NCI-H2029 (cell line): ENCODE data around the gene ZNF580.

Experiments used
- DNase-seq: peaks from one replicate; lab custom pipeline; 2025; lab: John Stamatoyannopoulos, UW

The ZNF580 gene

DNA sequence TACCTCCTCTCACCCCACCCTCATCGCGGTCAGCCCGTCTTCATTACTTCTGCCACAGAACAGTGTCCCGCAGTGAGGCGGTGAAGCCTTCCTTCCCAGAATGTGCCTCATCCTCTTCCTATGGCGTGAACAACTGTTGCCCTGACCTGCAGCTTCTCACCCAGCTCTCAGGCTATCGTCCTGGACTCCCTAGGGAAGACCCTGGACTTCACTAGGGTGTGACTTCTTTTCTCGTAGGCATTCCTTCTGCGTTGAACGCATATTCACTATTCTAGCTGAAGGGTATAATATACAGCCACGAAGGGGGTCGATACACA lies 34.4 kb upstream of the ZNF580 start:
- DNase-seq: no peak

DNA sequence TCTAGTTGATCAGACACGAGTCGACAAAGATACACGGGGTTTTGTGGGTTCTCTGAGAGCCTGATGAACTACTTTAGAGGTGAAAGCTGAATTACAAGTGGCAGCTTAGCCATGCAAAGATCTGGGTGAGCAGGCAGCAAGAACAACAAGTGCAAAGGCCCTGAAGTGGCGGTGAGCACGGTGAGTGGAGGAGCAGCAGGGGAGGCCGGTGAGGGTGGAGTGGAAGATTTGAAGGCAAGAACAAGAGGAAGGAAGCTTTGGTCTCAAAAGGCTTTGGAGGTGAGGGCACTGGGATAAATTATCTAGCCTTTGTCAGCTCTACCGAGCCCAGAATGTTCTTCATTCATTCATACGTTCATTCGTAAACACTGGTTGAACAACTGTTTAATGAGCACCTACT lies 34.0 kb upstream of the ZNF580 start:
- no peak for DNase-seq

DNA sequence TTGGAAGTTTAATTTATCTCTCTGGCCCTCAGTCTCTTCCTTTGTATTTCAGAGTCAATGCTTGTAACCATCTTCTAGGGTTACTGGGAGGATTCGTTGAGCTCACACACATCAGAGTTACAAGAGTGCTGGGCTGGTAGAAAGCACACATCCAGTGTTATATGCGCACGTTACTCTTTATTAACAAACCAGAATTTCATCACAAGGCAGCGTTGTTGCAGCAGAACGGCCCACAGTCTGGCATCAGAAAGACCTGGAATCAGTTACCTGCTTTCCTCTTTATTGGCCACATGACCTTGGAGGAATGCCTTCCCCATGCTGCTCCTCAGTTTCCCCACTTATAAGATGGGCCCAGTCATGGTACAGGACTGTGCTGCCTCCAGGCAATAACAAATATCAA lies 31.5 kb upstream of the ZNF580 start:
- no peak for DNase-seq

DNA sequence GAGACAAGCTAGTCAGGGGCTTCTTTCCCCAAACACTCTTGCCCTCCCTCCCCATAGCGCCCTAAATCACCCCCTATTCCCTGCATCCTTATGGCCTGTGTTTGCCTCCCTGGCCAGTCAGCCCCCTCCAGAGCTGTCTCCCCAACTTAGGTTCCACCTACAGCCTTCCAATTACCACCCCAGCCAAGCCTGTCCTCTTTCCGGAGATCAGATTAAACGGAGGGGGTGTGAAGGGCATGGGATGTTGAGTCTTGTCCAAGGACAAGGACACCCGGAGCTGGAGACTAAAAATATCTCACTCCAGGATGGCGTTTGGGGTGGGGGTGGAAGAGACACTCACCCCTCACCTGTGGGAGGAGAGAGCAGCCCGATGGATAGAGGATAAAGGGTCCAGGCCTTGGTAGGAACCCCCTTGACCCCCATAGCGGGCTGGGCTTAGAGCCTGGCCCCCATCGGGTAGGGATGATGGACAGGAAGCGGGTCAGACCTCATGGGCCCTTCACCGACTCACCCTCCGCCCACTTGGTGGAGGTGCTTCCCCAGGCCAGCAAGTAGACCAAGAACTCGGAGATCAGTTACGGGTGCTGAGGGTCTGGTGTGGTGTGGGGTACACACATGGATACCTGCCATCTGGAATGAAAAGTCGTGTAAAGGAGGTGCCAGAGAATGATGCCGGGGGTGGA lies 29.4 kb upstream of the ZNF580 start:
- no peak for DNase-seq

DNA sequence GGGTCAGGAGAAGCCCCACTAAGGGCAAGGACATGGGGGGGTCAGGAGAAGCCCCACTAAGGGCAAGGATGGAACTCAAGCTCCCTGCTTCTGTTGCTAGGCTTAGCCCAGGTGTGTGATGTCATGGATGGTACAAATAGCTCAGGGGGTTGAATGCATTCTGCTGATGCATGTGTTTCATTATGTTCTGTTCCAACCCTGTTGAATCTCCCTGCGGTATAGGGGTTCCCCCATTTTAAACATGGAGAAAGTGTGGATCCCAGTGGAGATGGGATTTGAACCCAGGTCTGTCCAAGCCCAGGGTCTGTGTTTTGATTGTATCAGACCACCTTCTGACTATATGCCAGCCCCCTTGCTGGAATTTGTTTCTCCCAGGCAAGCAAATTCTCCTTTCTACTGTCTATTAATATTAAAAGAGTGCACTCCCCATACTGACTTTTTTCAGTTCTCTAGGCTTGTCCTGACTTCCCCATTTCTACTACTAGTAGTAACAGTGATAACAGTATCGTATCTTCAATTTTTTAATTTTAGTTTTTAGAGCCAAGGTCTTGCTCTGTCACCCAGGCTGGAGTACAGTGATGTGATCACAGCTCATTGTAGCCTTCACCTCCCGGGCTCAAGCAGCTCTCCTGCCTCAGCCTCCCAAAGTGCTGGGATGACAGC lies 28.7 kb upstream of the ZNF580 start:
- DNase-seq: no peak

DNA sequence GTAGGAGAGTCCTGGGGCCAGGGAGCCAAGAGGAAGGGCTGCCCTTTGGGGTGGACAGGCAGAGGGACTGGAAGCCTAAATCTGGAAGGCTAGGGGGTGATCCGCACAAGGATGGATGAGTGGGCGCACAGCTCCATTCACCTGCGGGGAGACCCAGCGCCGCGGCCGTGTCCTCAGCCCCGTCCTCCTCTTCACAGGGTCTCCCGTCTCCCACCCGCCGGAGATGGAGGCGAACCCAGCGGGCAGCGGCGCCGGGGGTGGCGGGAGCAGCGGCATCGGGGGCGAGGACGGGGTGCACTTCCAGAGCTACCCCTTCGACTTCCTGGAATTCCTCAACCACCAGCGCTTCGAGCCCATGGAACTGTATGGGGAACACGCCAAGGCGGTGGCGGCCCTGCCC lies 27.4 kb upstream of the ZNF580 start:
- no peak for DNase-seq

DNA sequence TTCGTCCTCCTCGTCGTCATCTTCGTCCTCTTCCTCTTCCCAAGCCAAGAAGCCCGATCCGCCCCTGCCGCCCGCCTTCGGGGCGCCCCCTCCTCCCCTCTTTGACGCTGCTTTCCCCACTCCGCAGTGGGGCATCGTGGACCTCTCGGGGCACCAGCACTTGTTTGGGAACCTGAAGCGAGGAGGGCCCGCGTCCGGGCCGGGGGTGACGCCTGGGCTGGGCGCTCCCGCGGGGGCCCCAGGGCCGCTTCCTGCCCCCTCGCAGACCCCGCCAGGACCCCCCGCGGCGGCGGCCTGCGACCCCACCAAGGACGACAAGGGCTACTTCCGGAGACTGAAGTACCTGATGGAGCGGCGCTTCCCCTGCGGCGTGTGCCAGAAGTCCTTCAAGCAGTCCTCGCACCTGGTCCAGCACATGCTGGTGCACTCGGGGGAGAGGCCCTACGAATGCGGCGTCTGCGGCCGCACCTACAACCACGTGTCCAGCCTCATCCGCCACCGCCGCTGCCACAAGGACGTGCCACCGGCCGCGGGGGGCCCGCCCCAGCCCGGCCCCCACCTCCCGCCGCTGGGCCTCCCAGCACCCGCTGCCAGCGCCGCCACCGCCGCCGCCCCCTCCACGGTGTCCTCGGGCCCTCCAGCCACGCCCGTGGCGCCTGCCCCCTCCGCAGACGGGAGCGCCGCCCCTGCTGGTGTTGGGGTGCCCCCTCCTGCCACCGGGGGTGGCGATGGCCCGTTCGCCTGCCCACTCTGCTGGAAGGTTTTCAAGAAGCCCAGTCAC lies 26.7 kb upstream of the ZNF580 start:
- DNase-seq: no peak

DNA sequence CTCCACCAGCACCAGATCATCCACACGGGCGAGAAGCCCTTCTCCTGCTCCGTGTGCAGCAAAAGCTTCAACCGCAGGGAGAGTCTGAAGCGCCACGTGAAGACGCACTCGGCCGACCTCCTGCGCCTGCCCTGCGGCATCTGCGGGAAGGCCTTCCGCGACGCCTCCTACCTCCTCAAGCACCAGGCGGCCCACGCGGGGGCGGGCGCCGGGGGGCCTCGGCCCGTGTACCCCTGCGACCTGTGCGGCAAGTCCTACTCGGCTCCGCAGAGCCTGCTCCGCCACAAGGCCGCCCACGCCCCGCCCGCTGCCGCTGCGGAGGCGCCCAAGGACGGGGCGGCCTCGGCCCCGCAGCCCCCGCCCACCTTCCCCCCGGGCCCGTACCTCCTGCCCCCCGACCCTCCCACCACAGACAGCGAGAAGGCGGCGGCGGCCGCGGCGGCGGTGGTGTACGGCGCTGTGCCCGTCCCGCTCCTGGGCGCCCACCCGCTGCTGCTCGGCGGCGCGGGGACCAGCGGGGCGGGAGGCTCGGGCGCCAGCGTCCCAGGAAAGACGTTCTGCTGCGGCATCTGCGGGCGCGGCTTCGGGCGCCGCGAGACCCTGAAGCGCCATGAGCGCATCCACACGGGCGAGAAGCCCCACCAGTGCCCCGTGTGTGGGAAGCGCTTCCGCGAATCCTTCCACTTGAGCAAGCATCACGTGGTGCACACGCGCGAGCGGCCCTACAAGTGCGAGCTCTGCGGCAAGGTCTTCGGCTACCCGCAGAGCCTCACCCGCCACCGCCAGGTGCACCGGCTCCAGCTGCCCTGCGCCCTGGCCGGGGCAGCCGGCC lies 25.9 kb upstream of the ZNF580 start:
- DNase-seq: no peak

DNA sequence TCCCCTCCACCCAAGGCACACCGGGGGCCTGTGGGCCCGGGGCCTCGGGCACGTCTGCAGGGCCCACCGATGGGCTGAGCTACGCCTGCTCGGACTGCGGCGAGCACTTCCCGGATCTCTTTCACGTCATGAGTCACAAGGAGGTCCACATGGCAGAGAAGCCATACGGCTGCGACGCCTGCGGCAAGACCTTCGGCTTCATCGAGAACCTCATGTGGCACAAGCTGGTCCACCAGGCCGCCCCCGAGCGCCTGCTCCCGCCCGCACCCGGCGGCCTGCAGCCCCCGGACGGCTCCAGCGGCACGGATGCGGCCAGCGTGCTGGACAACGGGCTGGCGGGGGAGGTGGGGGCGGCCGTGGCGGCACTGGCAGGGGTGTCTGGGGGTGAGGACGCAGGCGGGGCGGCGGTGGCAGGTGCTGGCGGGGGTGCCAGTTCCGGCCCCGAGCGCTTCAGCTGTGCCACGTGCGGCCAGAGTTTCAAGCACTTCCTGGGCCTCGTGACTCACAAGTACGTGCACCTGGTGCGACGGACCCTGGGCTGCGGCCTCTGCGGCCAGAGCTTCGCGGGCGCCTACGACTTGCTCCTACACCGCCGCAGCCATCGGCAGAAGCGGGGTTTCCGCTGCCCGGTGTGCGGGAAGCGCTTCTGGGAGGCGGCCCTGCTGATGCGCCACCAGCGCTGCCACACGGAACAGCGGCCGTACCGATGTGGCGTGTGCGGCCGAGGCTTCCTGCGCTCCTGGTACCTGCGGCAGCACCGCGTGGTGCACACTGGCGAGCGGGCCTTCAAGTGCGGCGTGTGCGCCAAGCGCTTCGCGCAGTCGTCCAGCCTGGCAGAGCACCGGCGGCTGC lies 25.0 kb upstream of the ZNF580 start:
- DNase-seq: no peak

DNA sequence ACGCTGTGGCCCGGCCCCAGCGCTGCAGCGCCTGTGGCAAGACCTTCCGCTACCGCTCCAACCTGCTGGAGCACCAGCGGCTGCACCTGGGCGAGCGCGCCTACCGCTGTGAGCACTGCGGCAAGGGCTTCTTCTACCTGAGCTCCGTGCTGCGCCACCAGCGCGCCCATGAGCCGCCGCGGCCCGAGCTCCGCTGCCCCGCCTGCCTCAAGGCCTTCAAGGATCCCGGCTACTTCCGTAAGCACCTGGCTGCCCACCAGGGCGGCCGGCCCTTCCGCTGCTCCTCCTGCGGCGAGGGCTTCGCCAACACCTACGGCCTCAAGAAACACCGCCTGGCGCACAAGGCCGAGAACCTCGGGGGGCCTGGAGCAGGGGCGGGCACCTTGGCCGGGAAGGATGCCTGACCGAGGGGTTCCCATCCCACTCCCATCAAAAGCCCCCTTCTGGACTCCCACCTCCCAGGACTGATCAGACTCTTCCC lies 24.4 kb upstream of the ZNF580 start:
- no peak for DNase-seq

DNA sequence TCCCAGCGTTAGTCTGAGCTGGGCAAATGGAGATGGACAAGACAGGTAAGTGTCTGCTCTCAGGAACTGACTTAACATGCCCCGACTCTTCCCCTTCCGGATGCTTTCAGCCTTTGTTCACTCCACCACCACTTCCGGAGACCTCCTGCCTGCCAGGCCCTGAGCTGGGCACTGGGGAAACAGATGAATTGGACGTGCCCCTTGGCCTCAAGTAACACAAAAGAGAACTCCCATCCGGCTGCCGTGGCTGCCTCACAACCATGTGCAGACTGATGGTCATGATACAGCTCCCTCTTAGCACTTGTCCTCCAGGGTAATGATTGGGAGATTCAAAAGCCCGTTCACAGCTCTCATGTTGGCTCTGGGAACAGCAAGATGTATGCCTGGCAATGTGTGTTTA lies 23.4 kb upstream of the ZNF580 start:
- no peak for DNase-seq

DNA sequence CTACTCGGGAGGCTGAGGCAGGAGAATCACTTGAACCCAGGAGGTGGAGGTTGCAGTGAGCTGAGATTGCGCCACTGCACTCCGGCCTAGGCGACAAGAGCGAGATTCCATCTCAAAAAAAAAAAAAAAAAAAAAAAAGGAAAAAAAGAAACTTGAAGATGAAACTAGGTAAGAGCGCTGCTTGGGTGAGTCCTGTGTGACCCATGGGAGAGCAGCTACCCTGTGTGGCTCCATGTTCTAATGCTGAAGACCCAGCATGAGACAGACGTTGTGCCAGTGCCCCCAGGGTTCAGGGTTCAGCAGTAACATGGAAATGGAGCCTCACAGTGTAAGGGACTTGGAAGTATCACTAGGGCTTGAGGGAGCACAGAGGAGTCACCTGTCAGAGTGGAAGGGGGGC lies 22.4 kb upstream of the ZNF580 start:
- no peak for DNase-seq

DNA sequence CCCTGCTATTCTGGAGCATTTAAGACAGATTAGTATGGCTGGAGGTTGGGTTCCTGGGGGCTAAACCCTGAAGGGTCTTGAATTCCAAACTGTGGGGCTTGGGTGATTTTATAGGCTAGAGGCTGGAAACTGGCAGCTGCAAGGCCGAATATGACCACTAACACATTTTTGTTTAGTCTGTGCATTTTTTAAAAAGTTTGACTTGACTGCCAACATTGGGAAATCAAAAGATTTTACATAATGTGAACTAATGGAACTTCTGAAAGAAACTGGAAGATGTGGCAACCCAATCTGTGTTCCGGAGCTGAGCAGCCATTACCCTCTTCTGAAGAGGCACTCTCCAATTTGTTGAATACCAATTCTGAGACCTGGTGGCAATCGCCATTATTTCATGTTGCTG lies 21.5 kb upstream of the ZNF580 start:
- no peak for DNase-seq

DNA sequence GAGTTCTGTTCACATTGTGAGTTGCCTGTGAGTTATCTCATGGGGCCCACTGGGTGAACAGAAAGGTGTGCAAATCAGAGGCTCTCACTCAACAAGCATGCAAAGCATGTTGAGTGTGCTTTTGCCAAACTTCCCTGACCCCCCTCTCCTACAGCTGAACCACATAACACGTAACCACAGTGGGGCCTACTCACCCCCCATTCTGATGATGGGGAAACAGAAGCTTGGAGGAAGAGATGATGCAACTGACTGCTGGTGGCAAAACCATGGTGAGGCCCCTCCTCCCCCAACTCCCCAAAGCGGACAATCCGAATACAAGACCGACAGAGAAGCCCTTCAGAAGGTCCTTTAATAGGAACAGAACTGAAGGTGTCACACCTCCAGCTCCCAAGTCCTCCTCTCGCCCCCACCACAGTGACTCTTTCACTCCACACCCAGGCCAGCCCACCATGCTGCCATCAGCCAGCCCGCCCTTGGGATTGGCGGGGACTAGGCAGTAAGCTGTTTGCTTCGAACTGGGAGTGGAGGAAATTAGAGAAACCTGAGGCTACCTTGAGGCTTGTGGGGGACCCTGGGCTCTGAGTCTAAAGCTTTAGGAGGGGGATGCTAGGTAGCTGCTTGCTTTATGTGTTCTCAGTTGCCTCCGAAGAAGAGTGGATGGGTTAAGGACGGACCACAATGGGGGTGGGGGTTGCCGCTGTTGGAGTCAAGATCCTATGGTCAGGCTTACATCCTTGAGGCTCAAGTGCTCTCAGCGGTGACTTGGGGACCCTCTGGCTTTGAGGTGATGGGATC lies 20.2 kb upstream of the ZNF580 start:
- no peak for DNase-seq

DNA sequence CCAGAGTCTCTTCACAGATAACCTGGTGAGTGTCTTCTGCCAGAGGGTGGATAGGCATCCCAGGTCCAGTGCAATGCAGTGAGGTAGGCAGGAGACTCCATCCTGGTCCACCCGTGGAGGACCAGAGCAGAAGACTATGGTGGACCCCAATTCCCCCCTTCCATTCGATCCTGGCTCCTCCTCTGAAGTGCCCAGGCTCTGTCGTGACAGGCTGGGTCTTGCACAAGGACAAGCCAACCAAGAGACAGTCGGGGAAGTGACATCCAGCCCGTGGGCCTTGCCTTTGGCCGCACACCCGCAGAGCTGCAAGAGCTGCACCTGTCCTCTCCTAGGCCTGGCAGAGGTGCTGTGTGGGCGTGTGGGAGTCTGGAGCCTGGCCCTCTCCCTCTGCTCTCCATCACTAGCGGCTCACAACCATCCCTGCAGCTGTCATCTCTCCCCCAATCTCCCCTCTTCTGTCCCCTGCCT lies 19.6 kb upstream of the ZNF580 start:
- DNase-seq: no peak

DNA sequence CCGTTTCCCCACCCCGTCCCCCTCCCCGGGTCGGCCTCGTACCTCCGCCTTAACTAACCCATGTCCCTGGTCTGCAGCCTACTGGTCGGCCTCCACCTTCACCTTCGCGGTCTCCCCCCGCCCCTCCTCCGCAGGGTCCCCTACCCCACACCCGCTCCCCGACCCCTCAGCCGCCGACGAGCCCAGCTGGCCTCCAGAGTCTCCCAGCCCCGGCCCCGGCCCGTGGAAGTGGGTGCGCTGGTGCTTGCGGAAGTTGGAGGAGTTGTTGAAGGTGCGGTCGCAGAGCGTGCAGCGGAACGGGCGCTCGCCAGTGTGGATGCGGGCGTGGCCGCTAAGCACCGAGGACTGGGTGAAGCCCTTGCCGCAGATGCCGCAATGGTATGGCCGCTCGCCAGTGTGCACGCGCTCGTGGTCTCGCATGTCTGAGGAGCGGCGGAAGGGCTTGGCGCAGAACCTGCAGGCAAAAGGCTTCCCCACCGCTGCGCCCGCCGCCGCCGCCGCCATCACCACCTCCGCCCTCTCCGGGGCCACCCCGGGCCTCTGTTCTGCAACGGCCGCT lies 19.1 kb upstream of the ZNF580 start:
- no peak for DNase-seq

DNA sequence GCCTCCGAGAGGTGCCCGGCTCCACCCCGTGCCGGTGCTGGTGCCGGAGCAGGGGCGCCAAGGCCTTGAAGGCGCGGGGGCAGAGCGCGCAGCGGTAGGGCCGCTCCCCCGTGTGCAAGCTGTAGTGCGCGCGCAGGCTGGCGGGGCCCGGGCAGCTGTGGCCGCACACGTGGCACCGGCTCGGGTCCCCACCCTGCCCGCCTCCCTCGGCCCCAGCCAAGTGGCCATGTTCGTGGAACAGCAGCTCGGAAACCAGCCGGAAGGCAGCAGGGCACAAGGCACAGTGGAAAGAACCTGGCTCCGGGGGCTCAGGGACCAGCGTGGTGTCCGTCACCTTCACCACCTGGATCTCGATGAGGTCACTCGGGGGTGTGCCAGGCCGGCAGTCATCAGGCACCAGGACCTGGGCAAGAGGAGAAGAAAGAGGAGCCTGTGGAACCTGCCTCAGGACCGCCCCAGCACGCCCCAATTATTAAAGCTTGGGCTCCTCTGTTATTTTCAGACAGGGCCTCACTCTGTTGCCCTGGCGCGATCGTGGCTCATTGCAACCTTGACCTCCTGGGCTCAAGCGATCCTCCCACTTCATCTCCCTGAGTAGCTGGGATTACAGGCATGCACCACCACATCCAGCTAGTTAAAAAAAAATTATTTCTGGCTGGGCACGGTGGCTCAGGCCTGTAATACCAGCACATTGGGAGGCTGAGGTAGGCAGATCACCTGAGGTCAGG lies 18.4 kb upstream of the ZNF580 start:
- DNase-seq: no peak

DNA sequence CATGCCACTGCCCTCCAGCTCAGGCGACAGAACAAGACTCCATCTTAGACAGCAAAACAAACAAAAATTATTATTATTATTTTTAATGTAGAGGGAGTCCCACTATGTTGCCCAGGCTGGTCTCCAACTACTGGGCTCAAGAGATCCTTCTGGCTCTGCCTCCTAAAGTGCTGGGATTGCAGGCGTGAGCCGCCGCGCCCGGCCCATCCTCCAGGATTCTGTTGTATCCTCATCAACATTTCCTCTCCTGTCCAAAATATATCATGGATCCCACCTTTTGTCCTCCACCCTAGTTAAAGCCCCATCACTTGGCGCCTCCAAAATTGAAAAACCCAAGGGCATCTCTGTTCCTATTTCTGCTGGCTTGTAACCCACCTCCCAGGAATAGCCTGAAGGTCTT lies 17.7 kb upstream of the ZNF580 start:
- no peak for DNase-seq

DNA sequence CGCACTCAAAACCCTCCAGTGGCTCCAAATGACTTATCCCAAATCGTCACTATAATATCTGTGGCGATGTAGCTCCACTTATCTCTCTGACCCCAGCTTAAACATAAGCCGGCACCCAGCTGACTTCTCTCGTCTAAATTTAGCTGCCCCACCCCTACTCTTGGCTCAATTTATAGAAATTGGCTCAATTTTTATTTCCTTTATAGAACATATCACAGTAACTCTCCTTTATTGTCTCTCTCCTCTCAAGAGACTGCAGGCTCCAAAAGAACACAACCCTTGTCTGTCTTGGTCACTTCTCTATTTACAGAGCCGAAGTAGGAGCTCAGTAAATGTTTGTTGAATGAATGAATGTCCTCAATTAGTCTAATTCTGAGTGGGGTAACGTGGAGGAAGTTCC lies 17.2 kb upstream of the ZNF580 start:
- no peak for DNase-seq
